ENCODE data around the gene NUDT5.

DNA sequence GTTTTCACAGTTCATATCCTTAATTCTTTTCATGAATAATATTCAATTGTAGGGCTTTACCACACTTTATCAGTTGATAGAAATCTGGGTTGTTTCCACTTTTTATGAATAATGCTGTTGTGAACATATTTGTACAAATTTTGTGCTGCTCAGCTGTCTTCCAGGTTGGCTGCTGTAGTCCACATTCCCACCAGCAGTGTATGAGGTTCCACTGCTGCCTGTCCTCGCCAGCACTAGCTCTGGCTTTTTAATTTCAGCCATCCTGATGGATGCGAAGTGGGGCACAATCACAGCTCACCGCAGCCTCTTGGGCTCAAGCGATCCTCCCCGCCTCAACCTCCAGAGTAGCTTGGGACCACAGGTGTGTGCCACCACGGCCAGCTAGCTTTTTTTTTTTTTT, 32.8 kb downstream of the NUDT5 start:
- no peak for TF ChIP-seq SCMH1 (CRISPR knock-in tag; IDR thresholded peaks at IDR 0.05; ENCODE audit: borderline replicate concordance)
- no peak for TF ChIP-seq NFE2L2 (IDR thresholded peaks at IDR 0.05; ENCODE audit: low read length)
- TF ChIP-seq ZNF768 (CRISPR knock-in tag; IDR thresholded peaks at IDR 0.05), result no peak
- no peak for TF ChIP-seq KDM4B (CRISPR knock-in tag; IDR thresholded peaks at IDR 0.05)

All from HepG2 (cell line).